MM.1S (cell line): ENCODE measurements around the gene RASGRP4.

Experiments used
- DNase-seq: peaks from one replicate; pipeline ENCODE4 v3.0.0-alpha.2; 2015
- H2AFZ ChIP-seq: fragments of 300-600 bp; sonication (generic); 2 replicates; pipeline ENCODE4 v1.6.0; 2016; ENCODE audit warnings: antibody characterized with exemption, low read length
- H3F3A ChIP-seq: fragments of 300-600 bp; sonication (generic); 2 replicates; pipeline ENCODE4 v1.6.1; 2016; ENCODE audit warnings: mild to moderate bottlenecking, antibody characterized with exemption, low read length, moderate library complexity, mixed read lengths; ENCODE audit not compliant: insufficient read depth
- H3K27ac ChIP-seq: fragments of 300-600 bp; sonication (generic); 2 replicates; pipeline ENCODE4 v1.5.1; 2016; ENCODE audit warnings: mild to moderate bottlenecking, low read length
- H3K27me3 ChIP-seq: fragments of 300-600 bp; sonication (generic); replicated peaks from 2 replicates; pipeline ENCODE4 v1.6.0; 2016; ENCODE audit warnings: low read length; ENCODE audit not compliant: insufficient read depth
- H3K36me3 ChIP-seq: fragments of 300-600 bp; sonication (generic); replicated peaks from 2 replicates; pipeline ENCODE4 v1.6.1; 2016; ENCODE audit warnings: mild to moderate bottlenecking, low read length, mixed read lengths; ENCODE audit not compliant: insufficient read depth
- H3K4me1 ChIP-seq: fragments of 300-600 bp; sonication (generic); 2 replicates; pipeline ENCODE4 v1.6.1; 2016; ENCODE audit warnings: low read length, mixed read lengths
- H3K4me2 ChIP-seq: fragments of 300-600 bp; sonication (generic); 2 replicates; pipeline ENCODE4 v1.6.0; 2016; ENCODE audit warnings: low read depth, low read length
- H3K4me3 ChIP-seq: fragments of 300-600 bp; sonication (generic); 2 replicates; pipeline ENCODE4 v1.5.1; 2016; ENCODE audit warnings: low read length, mixed read lengths
- H3K79me2 ChIP-seq: fragments of 300-600 bp; sonication (generic); 2 replicates; pipeline ENCODE4 v1.6.1; 2016; ENCODE audit warnings: mixed run types, low read length, mixed read lengths
- H3K9ac ChIP-seq: fragments of 300-600 bp; sonication (generic); 2 replicates; pipeline ENCODE4 v1.6.1; 2016; ENCODE audit warnings: low read length, mixed read lengths
- H3K9me2 ChIP-seq: fragments of 300-600 bp; sonication (generic); replicated peaks from 2 replicates; pipeline ENCODE4 v1.6.1; 2016; ENCODE audit warnings: mild to moderate bottlenecking, low read length, mixed read lengths; ENCODE audit not compliant: insufficient read depth
- H3K9me3 ChIP-seq: fragments of 300-600 bp; sonication (generic); replicated peaks from 2 replicates; pipeline ENCODE4 v1.6.1; 2016; ENCODE audit warnings: mild to moderate bottlenecking, low read length, mixed read lengths; ENCODE audit not compliant: insufficient read depth
- H4K20me1 ChIP-seq: fragments of 300-600 bp; sonication (generic); 2 replicates; pipeline ENCODE4 v1.6.1; 2016; ENCODE audit warnings: mild to moderate bottlenecking, low read length, moderate library complexity, mixed read lengths; ENCODE audit not compliant: insufficient read depth
- CTCF ChIP-seq: fragments of 300-600 bp; sonication (generic); IDR thresholded peaks from 2 replicates; pipeline ENCODE4 v1.5.1; 2016; ENCODE audit warnings: antibody characterized with exemption, low read length, mixed read lengths
- EZH2 ChIP-seq: fragments of 300-600 bp; sonication (generic); optimal IDR thresholded peaks from 2 replicates; pipeline ENCODE3; 2017; ENCODE audit warnings: low read depth, mild to moderate bottlenecking, antibody characterized with exemption, low read length, mixed read lengths
- EZH2phosphoT487 ChIP-seq: fragments of 300-600 bp; sonication (generic); IDR thresholded peaks from 2 replicates; pipeline ENCODE4 v1.6.1; 2018; ENCODE audit warnings: antibody characterized with exemption, low read length

RASGRP4 gene

GRCh38 chr19:38422438-38422837 is 3.6 kb downstream of the RASGRP4 start:
- no peaks in the 10 kb centered on the region for H3K36me3 ChIP-seq
- H3F3A ChIP-seq = no peaks in the 10 kb centered on the region
- peaks cover 64% of the 10 kb centered on the region for H3K27me3 ChIP-seq
- no peak overlapping the region for H3K27ac ChIP-seq
- DNase-seq = no peak
- no peak overlapping the region for H3K4me3 ChIP-seq
- no peaks in the 10 kb centered on the region for H3K79me2 ChIP-seq
- TF ChIP-seq EZH2phosphoT487 (no peak), EZH2 (no peak), CTCF (no peak)
- H3K9ac ChIP-seq = no peak overlapping the region
- H2AFZ ChIP-seq = no peak overlapping the region
- H3K4me1 ChIP-seq = no peaks in the 10 kb centered on the region
- no peaks in the 10 kb centered on the region for H3K9me3 ChIP-seq
- H4K20me1 ChIP-seq = no peaks in the 10 kb centered on the region
- no peak overlapping the region for H3K4me2 ChIP-seq
- no peaks in the 10 kb centered on the region for H3K9me2 ChIP-seq

GRCh38 chr19:38421856-38422255 is 4.2 kb downstream of the RASGRP4 start:
- H3K4me3 ChIP-seq = no peak overlapping the region
- no peaks in the 10 kb centered on the region for H3K79me2 ChIP-seq
- H3K9me2 ChIP-seq = no peaks in the 10 kb centered on the region
- H4K20me1 ChIP-seq = no peaks in the 10 kb centered on the region
- no peaks in the 10 kb centered on the region for H3K36me3 ChIP-seq
- no peak overlapping the region for H3K9ac ChIP-seq
- DNase-seq = no peak
- H3K4me2 ChIP-seq = no peak overlapping the region
- no peak for TF ChIP-seq CTCF
- no peak for TF ChIP-seq EZH2phosphoT487
- no peak for TF ChIP-seq EZH2
- peaks cover 60% of the 10 kb centered on the region for H3K27me3 ChIP-seq
- no peak overlapping the region for H3K27ac ChIP-seq
- no peaks in the 10 kb centered on the region for H3K4me1 ChIP-seq
- no peaks in the 10 kb centered on the region for H3K9me3 ChIP-seq
- H3F3A ChIP-seq = no peaks in the 10 kb centered on the region
- H2AFZ ChIP-seq = no peak overlapping the region

DNA sequence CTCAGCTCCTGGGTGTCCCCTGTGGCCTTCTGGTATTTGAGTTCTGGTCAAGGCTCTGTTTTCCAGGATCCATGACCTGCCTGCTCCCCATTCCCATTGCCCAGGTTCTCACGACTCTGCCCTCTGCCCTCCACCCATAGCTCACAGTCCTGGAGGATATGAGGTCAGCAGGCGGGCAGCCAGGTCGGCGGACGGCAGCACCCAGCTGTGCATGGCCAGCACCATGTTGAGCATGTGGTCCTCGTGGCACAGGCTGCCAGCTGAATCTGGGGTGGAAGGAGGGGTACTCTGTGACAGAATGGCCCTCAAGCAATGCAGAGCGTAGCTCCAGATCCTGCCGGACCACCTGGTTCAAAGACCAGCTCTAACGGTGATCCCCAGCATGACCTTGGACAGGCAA is 5.1 kb downstream of the RASGRP4 start:
- Histone ChIP-seq H3K27me3 (peaks cover 60% of the 10 kb centered on the region), H3K4me1 (no peaks in the 10 kb centered on the region), H4K20me1 (no peaks in the 10 kb centered on the region), H3K79me2 (no peaks in the 10 kb centered on the region), H3K4me2 (no peak overlapping the region), H2AFZ (no peak overlapping the region), H3F3A (no peaks in the 10 kb centered on the region), H3K9ac (no peak overlapping the region), H3K4me3 (no peak overlapping the region), H3K9me3 (no peaks in the 10 kb centered on the region), H3K36me3 (no peaks in the 10 kb centered on the region), H3K27ac (no peak overlapping the region), H3K9me2 (no peaks in the 10 kb centered on the region)
- no peak for DNase-seq
- TF ChIP-seq EZH2phosphoT487 (no peak), EZH2 (no peak), CTCF (no peak)
